GM21825 (cell line): Measurements from ENCODE around the gene NEAT1.

Experiments
- ATAC-seq: cut with Tn5 transposase; IDR thresholded peaks from one replicate; pipeline ENCODE4 v1.9.1; 2021; ENCODE audit warnings: mild to moderate bottlenecking, moderate library complexity; ENCODE audit not compliant: unreplicated experiment

Gene NEAT1

DNA sequence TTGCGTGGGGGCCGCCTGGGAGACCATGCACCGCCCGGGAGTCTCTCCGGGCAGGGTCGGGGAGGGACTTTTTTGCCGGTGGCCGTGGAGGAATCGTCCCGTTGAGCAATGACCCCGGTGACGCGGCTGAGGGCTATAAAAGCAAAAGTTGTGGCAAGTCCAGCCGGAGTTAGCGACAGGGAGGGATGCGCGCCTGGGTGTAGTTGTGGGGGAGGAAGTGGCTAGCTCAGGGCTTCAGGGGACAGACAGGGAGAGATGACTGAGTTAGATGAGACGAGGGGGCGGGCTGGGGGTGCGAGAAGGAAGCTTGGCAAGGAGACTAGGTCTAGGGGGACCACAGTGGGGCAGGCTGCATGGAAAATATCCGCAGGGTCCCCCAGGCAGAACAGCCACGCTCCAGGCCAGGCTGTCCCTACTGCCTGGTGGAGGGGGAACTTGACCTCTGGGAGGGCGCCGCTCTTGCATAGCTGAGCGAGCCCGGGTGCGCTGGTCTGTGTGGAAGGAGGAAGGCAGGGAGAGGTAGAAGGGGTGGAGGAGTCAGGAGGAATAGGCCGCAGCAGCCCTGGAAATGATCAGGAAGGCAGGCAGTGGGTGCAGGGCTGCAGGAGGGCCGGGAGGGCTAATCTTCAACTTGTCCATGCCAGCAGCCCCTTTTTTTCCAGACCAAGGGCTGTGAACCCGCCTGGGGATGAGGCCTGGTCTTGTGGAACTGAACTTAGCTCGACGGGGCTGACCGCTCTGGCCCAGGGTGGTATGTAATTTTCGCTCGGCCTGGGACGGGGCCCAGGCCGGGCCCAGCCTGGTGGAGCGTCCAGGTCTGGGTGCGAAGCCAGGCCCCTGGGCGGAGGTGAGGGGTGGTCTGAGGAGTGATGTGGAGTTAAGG lies at the start of gene NEAT1:
TSS of gene NEAT1 (plus strand) at position 166 of the 883 bp plus-strand sequence.
- no peak for ATAC-seq

DNA sequence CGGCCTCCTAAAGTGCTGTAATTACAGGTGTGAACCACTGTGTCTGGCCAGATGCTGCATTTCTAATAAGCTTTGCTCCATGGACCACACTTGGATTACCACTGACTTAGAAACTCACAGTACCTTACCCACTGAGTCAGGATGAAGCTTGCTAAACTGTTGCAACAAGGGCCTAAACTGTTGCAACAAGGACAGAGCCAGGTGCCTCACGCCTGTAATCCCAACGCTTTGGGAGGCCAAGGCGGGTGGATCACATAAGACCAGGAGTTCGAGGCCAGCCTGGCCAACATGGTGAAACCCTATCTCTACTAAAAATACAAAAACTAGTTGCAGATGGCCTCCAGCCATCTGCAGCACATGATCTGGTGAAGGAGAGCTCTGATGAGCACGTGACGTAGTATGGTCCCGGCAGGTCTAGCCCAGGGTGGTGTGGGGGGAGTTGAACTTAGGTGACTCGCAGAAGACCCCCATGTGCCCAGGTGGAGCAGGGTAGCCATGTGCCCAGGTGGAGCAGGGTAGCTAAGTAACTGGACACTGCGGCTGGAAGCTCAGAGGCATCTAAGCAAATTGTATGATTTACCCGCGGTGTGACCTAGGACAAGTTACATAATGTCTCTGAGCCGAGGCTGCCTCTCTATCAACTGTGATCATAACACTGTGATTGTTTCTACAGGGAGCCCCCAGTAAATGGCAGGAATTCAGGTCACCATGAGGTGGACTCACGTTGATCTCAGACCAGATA lies 48.6 kb upstream of the NEAT1 start:
- ATAC-seq = no peak

DNA sequence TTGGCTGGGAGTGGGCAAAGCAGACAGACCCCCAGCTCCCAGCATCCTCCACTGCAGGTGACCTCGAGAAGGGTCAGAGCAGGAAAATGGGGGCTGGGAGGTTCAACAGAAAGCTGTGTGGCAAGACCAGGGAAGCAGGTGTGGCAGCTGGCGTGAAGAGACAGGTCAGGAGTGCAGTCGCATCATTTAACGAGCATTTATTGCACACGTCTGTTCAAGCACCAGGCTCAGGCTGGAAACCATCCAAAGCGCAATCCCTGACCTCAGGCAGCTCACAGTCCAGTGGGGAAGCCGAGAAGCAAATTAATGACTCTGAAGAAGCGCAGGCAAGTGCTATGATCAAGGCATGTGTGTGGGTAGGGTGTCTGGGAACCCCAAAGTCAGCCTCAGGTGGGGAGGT lies 47.6 kb upstream of the NEAT1 start:
- ATAC-seq = no peak

DNA sequence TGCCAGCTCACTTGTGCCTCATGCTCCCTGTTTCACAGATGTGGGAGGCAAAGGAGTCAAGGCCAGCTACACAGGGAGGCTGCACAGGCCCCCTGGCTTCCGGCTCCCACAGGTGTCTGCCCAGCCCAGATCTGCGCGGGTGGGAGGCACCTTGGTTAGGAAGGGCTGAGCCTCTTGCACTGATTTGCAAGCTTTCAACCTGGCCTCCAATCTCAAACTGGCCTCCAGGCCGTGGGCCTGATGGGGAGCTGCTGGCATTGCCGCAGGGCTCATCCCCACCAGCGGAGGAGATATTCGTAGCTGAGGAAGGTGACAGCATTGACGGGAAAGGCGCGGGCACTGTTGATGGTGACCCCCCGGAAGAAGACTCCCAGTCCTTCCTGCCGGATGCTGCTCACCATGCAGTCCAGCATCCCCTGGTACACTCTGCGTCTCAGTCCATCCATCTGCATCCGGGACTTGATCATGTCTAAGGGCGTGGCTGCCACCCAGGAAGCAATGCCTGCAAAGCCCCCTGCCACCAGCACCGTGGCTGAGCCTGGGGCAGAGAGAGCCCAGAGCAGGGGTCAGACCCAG lies 46.4 kb upstream of the NEAT1 start:
- no peak for ATAC-seq

DNA sequence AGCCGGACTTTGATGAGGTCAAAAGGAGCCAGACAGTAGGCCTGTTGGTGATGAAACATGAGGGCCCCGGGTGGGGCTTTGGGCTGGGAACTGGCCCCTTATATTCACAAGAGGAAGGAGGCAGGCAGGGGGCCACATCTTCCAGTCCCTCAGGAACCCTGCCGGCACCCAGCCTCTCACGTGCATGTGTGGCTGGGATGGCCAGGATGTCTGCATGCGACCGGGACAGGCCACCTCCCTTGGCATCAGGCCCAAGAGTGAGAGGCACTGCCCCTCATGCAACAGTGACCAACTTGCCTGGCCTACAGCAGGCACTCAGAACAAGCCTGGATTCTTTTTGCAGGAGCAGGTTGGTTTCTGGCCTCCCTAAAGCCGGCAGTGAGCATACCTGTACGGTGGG lies 45.6 kb upstream of the NEAT1 start:
- no peak for ATAC-seq

DNA sequence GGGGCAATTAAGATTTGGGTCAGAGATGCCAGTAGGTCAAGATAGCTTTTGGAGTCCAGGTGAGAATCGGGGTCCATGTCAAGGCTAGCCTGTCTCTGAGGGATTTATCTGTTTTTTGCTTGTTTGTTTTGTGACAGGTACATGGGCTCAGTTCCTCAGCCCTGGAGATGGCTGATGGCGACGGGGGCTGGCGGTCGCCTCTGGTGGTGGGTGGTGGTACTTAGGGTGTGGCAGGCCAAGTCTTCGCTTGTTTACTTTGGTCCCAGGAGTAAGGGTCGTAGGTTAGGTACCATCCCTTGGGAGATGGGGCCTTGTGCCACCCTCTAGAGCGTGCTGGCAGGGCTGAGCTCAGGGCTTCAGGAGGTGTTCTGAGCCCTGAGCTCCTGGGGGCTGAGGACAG lies 44.8 kb upstream of the NEAT1 start:
- no peak for ATAC-seq

DNA sequence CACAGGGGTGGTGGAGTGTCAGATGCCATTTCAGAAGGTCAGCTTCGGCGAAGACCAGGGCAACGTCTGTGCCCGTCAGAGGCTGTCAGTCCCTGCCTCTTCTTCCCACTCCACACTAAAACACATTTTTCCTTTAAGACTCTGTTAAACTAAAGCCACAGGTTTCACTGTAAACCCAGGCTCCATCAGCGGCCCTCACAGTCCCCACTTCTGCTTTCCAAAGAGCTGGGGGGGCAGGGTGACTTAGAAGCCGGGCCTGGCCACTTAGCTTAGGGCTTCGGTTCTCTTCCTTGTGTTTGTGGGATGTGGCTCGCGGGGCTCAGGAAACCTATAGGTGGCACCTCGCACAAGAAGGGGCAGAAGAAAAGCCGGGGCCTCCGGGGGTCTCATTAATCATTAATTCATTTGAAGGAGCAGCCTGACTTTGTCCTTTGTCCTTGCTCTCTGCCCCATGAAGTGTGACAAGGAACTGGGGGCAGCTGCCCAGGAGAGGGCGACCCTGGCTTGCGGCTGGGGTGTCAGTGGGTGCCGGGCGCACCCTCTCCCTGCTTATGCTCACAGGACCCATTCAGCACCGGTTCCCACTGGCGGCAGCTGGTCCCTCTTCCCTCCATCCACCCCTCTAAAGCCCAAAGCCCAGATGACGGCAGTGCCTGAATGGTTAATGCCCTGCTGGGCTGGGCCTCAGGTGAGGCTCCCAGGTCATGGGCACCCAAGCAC lies 44.2 kb upstream of the NEAT1 start:
- no peak for ATAC-seq

DNA sequence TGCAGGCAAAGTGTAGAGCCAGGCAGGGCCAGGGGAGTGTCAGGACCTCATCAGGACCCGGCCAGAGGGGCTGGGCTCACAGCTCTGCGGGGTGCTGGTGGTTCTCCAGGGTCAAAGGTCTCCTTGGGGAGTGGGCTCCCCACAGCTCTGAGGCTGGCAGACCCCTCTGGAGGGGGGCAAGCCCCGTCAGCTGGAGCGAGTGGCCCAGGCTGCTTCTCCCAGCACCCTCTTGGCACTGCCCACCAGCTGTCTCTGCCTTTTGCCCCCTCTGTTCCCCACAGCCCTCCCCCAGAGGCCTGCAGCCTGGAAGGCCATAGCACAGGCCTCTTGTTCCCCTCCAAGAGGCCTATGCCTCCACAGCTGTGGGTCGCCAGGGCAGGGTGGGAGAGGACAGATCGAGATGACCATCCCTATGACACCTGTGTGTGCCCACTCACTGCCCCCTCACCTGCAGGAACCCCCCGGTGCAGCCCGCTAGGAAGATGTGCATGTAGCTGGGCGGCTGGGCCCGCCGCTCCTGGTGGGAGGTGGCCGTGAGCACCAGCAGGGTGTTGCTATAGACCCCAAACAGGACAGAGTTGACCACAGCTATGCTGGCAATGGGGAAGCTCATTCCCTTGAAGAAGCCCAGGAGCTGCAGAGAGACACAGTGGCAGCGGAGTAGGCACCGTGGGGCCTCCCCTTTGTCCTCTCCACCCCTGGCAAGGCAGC lies 43.5 kb upstream of the NEAT1 start:
- ATAC-seq = no peak

DNA sequence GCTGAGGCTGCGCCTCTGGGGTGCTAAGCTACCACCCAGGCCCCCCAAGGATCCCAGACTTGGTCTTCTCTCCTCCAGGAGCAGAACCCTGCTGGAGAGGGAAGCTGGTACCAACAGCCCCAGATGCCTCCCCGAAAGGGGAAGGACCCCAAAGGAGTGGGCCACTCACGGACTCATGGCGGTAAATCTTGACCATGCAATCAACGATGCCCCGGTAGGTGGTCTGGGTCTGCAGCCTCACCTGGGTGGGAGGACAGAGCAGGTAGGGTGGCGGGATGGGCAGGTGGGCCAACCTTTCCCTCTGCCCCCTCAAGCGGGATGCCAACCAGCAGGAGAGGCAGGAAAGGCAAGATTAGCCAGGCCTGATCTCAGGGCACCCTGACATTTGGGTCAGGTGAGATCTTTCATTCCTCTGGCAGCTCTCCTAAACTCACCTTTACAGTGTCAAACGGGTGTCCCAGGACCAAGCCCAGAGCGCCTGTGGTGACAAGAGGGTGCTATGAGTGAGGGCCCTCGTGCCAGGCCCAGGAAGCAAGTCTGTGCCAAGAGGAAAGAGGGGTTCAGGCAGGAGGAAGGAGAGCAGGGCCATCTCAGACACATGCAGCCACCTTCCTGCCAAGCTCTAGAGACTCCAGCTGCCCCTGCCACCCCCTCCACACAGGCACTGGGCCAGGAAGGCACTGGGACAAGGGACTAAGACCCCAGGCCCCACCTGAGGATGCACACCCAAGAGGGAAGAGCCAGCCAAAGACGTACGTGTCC lies 42.7 kb upstream of the NEAT1 start:
- ATAC-seq = no peak

DNA sequence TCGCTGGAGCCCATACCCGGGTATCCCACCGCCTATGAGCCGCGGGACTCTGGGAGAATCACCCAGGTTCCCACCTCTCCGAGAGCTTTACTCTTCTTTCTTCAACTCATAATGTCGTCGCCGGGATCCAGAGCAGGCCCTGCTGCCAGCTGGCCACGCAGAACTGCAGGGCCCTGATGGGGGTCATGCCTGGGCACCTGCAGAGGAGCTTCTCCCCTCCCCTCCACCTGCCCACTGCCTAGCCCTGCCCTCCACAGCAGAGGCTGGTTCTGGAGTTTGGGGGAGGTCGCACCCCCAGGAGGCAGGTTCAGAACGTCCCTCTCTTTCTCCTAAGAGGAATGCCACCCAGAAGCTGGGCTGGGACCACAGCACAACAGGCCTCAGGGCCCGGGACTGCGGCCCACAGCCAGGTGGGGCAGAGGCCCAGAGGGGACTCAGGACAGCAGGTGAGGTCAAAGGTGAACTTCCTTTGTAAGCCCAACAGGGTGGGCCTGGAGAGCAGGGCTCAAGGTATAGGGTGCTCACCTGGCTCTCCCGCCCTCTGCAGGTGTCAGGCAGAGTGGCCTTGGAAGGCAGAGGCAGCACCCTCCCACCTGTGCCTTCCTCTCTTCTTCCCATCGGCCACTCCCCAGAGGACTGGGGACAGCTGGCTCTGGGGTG lies 42.0 kb upstream of the NEAT1 start:
- no peak for ATAC-seq

DNA sequence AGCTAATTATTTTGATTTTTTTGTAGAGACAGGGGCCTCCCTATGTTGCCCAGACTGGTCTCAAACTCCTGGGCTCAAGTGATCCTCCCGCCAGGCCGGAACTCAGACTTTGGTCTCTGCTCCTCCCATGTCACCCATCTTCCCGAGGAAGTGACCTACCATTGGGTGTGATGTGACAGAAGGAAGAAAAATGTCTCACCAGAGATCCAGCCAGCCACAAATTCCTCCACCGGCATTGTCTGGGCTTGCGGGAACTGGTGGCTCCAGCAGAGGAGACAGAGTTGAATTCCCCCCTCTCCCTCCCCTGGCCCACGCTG lies 40.9 kb upstream of the NEAT1 start:
- ATAC-seq = peak; percentile 4

DNA sequence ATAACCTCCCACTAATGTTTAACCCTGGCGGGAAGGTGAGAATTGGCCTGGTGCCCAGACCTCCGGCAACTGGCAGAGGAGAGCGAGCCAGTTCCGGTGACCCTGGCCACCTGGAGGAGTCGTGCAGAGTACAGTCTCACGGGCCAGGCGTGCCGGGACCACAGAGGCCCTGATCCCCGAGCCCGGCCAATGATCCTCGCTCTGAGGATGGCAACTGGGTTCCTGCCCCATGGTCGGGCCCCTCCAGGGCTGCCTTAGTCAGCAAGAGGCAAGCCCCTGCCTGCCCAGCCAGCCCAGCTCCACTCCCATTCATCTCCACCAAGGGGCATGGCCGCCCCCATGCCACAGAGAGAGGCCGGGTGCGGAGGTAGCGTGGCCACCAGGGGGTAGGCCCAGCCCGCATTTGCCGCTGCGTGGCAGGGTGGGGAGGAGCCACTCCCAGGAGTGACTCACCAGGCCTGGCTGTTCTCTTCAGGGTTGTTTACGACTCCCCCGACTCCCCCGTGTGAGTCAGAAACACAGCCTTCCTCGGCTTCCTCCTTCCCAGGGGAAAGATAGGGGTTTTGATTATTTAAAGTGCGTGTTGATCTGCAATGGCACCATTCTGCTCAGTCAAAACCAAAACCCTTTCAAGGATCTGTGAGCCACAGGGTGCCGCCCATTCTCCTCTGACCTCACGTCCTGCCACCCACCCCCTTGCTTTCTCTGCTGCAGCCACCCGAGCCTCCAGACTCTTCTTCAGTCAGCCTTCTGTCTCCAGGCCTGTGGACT lies 40.4 kb upstream of the NEAT1 start, which contains the start of gene SLC25A45:
TSS of gene SLC25A45 (minus strand) at position 614 of the 771 bp plus-strand sequence. CDS start 695 bp downstream, outside the sequence.
- peak; percentile 63 for ATAC-seq

DNA sequence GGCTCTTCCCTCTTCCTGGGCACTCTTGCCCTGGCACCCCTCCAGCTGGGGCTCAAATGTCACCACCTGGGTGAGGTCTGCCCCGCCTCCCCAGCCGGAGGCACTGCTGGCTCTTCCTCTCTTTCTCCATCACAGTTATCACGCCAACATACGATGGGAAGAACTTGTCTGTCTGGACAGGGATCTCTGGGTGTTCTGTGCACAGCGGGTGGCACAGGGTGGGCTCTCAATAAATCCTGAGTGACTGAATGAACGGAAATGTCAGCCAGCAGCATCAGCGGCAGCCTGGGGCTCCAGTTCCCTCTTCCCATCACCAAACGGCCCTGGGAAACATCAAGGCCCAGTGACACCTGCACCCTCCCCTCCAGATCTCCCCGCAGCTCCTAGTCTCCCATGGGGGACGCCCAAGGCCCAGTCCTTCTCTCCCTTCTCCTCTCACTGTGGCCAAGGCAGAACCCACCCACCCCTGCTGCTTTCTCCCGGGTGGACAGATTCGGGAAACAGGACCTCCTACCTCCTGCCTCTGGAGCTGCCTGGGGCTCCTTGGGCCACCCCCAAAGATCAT lies 39.7 kb upstream of the NEAT1 start:
- ATAC-seq = no peak

DNA sequence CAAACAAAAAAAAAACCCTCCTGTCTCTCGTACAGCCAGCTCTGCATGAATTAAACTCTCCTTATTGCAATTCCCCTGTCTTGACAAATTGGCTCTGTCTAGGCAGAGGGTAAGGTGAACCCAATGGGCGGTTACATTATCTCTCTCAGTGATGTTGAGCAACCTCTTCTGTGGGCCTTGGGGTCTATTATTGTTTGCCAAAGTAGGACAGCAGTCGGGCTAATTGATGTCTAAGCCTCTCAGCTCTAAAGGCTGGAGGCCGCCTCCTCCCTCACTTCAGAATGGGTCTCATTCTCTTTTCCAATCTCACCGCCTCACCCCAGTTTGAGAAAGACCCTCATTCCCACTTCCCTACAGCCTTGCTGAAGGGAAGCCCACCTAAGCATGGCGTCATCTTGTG lies 38.8 kb upstream of the NEAT1 start:
- ATAC-seq = no peak

DNA sequence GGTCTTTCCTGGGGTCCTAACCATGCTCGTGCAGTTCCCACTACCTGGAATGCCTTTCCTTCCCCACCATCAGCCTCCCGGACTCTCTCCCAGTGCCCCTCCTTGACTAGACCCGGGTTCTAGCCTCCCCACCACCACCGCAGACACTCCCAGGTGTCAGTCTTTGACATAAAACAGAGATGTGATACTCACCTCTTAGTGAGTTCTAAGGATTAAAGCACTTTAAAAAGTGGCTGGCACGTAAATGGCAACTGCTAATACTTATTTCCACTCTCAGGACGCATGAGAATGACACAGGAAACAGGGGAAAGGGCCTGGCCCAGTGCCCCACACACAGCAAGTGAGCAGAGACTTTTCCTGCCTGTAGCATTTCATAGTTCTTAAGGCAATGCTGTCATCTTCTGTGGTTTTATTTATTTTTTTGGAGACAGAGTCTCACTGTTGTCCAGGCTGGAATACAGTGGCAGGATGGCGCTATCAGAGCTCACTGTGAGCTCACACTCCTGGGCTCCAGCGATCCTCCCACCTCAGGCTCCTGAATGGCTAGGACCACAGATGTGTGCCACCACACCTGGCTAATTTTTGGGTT lies 38.2 kb upstream of the NEAT1 start:
- no peak for ATAC-seq

DNA sequence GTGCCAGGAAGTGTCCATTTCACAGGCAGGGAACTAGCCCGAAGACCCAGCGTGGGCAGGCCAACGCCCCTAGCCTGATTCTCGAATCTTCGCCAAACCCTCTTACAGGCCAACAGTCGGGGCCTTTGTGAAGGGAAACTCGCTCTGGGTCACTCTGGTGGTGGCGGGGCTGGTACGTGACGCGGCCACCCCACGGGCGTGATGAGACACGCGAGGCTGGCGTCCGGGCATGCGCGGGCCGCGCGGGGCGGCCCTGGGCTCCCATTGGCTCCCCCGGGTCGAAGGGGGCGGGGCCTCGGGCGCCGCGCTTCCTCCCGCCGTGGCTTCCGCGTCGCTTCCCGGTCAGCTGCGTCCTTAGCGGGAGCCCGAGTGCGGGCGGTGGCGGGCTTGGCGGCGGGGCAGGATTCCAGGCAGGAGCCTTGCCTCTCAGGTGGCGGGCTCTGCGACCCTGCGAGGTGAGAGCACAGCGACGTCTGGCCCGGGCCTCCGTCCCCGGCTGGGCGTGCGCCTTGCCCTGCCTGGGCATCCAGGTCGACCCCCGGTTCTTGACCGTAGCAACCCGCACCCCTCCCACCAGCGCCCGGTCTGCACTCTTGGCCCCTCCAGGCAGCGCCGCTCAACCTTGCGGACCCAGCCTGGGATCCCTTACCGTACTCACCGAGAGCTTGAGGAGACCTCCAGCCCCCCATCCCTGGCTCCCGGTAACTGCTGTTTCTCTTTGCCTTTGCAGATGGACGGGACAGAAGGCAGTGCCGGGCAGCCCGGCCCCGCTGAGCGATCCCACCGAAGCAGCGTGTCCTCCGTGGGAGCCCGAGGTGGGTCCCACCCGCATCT lies 36.1 kb upstream of the NEAT1 start, which contains the start of gene FRMD8:
TSS of gene FRMD8 (plus strand) at position 331 of the 834 bp plus-strand sequence. CDS start at position 731, 400 bp downstream.
- peak; percentile 31 for ATAC-seq

DNA sequence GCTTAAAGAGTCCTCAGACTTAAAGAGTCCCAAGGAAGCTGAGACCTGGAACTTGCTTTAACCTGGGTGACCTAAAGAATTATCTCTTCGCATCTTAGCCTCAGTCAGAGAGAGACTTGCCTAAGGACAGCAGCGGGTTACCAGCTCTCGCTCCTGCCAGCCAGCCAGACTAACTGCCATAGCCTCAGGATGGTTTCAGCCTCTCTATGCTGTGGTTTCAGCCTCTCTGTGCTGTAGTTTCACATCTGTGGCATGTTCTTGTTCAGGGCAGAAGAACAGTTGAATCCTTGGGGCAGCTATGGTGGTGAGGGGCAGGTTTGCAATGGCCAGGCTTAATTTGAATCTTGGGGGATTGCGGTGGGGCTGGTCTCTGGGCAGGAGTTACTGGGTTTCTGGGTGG lies 33.9 kb upstream of the NEAT1 start:
- ATAC-seq = no peak
